NCI-H1436 (cell line): ENCODE results near the gene C18orf54.
A peak's percentile ranks its signal among the peaks of the same experiment; 100 is the strongest.
"Not testable (repeated sequence)": the region's sequence is repeated elsewhere in the genome, so short reads cannot be mapped to it uniquely, and the experiment has no call there.

Source experiments
- DNase-seq: peaks from one replicate; lab custom pipeline; 2025; lab: John Stamatoyannopoulos, UW

Gene C18orf54

DNA sequence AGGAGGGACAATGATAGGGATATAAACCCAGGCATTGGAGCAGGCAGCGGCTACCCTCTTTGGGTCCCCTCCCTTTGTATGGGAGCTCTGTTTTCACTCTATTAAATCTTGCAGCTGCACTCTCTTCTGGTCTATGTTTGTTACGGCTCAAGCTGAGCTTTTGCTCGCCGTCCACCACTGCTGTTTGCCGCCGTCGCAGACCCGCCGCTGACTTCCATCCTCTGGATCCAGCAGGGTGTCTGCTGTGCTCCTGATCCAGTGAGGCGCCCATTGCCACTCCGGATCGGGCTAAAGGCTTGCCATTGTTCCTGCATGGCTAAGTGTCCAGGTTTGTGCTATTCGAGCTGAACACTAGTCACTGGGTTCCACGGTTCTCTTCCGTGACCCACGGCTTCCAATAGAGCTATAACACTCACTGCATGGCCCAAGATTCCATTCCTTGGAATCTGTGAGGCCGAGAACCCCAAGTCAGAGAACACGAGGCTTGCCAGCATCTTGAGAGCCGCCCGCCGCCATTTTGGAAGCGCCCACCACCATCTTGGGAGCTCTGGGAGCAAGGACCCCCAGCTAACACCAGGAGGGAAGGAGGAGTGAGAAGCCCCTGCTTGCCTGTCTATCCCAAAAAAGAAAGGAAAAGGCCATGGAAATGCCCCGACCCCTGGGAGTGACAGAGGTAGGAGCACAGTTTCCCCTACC, 29.2 kb downstream of the C18orf54 start:
- not testable (repeated sequence) for DNase-seq

DNA sequence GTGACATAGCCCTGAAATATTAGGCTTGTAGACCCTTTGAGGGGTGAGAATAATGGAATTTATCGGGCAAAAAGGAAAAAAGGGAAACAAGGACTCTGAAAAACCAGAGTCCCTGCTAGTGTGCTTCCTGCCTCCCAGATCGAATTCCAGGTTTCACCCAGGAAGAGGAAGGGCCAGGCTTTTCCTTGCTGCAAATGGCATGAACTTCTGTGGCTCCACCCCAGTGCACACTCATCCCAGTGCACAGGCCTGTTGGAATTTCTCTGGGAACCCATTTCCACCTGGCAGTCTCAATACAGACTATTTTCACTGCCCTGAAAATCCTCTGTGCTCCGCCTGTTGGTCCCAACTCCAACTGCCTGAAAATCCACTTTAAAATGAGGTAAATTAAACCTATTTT, 29.9 kb downstream of the C18orf54 start:
- no peak for DNase-seq

DNA sequence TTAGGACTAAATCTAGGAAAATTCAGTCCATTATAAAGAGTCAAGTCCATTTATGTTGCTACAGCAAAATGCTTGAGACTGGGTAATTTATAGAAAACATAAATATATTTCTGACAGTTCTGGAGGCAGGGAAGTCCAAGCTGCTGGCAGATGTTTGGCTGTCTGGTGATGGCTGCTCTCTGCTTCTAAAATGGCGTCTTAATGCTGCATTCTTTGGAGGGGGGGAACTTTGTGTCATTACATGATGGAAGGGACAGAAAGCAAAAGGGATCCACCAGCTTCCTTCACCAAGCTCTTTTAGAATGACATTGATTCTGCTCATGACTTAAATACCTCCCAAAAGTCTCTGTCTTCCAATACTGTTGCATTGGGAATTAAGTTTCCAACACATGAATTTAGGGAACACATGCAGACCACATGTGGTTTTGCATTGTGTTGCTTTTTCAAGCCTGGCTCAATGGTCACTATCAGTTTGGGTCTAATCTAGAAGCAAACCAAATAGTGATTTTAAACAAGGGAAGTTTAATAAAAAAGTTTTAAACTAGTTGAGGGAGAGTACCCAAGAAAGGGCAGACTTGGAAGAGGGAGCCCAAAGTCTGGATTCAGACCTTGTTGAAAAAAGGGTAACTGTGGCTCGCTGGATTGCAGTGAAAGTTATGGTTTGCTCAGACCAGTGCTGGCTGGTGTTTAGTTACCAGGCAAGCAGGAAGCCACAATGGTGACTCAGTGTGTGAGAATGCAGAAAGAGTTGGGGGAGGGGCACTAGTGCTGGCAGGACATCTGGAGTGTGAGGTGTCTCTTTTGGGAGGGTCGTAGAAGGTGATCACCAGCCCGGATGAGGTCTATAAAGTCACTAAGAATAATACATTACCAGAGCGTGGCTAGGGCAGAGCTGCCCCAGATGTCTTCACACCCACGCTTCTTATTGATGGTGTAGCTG, 30.8 kb downstream of the C18orf54 start:
- no peak for DNase-seq

- no peak for DNase-seq
Observed at GRCh38 chr18:54389143-54389505, 31.4 kb downstream of the C18orf54 start.

GRCh38 chr18:54390838-54391237, 33.1 kb downstream of the C18orf54 start:
- DNase-seq: no peak

DNA sequence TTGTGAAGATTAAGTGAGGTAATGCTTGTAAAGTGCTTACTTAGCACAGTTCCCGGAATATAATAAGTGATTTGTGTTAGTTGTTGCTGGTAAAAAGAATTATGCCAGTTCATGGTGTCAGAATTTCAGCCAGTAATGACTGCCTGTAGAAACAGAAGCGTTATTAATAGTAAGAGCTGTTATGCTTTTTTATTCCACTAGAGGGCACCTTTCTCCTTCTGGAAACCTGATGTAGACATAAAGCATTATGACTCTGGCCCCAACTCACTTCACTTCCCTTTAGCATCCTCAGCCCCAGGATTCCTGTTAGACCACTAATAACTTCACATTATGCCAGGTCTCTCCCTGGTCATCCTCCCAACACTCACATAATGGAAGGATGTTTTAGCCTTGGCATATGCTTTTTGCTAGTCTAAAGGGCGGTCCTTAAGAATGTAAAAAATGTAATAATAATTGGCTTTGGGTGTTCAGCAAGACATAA, 34.9 kb downstream of the C18orf54 start:
- peak; percentile 40 for DNase-seq

DNA sequence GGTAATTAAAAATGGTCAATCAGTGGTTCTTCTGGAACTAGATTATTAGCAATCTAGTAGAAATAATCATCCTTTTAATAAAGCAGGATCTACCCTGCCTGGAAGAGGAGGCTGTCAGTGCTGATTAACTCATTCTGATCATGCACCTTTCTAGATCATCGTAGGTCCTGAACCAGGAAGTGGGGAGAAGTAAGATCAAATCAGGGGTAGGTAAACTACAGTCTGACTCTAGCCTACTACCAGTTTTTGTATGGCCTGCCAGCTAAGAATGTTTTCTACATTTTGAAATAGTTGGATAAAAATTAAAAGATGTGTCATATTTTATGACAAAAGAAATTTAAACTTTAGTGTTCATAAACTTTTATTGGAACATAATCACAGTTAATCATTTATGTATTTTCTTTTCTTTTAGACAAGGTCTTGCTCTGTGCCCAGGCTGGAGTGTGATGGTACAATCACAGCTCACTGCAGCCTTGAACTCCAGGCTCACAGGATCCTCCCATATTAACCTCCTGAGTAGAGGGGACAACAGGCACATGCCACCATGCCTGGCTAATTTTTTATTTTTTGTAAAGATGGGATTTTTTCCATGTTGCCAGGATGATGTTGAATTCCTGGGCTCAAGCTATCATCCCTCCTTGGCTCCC, 36.1 kb downstream of the C18orf54 start:
- DNase-seq: no peak

GRCh38 chr18:54396760-54397159, 39.1 kb downstream of the C18orf54 start:
- DNase-seq: no peak

- DNase-seq: no peak
Observed at GRCh38 chr18:54405290-54405689, 47.6 kb downstream of the C18orf54 start.

- no peak for DNase-seq
Observed at GRCh38 chr18:54411781-54412180, 54.1 kb downstream of the C18orf54 start.

- DNase-seq: no peak
Observed at GRCh38 chr18:54415086-54415485, 57.4 kb downstream of the C18orf54 start.

DNA sequence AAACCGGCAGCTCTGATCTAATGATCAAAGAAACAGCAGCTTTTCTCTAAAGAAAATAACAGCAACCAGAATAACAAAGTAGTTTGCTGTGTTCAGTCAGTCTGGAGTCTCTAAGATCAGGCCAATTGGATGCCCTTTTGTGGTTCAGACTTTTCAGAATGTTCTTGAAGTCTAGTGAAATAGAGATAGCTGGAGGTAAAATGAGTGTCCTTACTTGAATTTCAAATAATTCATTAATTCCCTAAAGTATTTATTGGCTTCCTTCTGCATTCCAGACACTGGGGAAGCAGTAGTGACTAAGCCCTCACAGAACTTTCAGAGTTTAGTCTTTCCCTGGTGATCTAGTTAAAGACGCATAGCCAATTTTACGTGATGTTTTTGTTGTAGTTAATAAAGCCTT, 58.7 kb downstream of the C18orf54 start:
- no peak for DNase-seq

DNA sequence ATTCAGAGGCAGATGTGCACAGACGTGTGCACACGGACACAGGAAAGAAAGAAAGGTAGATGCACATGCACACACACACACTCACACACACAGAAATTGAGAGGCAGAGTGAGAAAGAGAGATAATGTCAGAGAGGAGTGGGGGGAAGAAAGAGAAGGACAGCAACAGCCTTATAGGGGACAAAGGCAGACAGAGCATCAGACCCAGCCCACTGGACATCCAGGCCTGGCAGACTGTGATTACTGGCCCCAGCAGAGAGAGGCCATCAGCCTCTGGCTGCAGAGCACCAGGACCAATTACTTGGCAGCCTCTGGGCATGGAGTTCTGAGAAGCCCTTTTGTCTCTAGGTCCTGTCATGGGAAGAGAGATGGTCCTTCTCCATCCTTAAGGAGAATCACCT, 66.1 kb downstream of the C18orf54 start:
- DNase-seq: no peak

DNA sequence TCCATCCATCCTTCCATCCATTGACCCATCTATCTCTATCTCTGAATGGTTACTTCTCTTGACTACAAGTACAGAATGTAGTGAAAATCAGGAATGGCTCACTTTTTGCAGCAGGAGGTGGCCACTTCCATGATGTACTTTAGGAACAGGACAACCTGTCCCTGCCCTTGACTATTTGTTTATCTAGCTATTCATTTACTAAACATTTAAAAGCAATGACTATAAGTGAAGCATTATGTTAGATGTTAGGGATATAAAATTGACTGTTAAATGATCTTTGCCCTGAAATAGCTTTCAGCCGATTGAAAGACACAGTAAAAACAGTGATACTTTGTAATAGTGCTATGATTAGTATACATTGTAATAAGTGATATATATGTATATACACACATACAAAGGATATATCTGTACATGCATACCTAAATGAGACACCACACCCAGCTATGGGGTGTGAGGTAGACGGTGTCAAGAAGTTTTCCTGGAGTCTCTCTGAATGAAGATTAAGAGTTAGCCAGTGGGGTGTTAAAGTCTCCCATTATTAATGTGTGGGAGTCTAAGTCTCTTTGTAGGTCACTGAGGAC, 68.5 kb downstream of the C18orf54 start:
- no peak for DNase-seq
